Measurements from ENCODE around the gene MLC1.

MLC1 gene

GRCh38 chr22:50016308-50016987 lies 68.8 kb downstream of the MLC1 start:
- DNase-seq (ENCODE audit: low read depth) = no peak

DNA sequence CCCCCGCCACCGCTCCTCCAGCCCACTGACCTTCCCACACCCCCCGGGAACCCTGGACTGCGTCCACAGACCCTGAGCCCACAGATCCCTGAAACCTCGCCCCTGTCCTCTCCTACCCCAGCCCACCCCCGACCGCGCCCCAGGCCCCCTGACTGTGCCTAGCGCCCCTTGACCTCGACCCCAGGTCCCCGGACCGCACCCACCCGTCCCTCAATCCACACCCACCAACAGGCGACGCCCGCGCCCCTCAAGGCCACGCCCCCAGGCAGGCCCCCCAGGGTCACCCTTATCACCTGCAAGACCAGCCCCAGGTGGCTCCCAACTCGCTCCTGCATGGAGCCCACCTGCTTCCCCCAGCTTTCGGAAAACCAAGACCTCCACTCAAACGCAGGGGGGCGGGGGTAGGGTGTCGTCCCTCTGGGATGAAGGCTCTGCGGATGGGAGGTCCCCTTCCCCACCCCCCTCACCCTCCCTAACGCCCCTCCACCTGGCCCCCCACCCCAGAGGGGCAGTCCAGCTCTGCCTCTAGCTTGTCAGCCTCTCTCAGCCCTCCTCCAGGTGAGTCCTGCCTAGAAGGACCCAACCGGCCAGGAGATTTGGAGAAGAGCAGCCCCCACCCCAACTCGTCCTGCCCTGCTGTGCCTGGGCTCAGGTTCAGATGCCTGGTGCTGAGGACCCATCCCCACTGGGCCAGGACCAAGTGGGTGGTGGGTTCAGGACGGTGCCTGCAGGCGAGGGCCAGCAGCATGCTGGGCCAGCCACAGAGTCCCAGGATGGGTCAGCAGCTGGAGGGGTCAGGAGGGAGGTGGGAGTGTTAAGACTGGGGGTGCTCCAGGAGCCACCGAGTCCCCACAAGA lies 69.5 kb downstream of the MLC1 start:
- no peak for DNase-seq (ENCODE audit: low read depth)

DNA sequence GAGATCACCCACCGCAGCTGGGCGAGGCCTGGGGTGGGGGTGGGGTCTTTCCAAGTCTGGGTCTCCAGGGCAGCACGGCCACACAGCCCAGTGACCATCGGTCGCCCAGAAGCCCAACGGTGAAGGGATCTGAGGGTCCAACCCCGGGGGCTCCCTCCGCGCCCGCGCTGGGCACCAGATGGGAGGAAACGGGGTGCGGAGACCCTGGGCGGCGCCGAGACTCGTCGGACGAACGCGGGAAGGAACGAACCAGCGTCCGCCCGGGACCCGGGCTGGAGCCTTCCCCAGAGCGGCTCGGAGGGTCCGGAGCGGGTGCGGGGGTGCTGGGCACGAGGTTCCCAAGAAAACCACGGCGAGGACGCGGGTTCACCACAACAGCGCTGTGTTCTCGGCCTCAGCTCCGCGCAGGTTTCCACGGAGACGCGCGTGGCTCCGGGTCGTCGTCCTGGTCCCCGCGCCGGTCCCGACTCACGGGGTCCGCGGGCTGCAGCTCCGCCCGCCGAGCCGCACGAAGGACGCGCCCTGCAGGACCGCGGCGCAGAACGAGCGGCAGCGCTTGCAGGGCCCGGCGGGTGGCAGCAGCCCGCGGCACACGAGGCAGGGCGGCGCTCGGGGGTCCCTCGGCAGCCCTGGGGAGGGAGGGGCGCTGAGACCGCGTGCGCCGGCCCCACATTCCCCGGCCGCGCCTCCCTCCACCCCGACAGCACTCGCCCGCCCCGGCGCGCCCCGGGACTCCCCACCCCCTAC lies 70.4 kb downstream of the MLC1 start:
- no peak for DNase-seq (ENCODE audit: low read depth)

DNA sequence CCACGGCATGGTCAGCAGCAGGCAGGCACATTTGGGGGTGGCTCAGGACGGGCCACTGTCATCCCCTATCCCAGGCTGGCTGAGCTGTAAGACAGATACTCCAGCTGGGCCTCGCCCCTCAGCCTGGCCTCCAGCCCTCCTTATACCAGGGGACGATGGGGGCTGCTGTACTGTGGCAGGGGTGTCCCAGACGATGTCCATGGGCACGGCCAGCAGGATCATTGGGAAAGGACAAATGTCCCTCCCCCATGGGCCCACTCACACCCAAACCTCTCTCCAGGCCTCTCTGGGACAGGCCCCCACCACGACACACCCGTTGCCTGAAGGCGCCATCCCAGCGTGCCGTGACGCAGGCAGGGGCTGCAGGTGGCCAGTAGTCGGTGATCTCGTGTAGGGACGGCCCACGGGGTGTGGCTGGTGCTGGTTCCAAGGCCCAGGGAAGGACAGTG lies 71.1 kb downstream of the MLC1 start:
- DNase-seq (ENCODE audit: low read depth) = no peak

DNA sequence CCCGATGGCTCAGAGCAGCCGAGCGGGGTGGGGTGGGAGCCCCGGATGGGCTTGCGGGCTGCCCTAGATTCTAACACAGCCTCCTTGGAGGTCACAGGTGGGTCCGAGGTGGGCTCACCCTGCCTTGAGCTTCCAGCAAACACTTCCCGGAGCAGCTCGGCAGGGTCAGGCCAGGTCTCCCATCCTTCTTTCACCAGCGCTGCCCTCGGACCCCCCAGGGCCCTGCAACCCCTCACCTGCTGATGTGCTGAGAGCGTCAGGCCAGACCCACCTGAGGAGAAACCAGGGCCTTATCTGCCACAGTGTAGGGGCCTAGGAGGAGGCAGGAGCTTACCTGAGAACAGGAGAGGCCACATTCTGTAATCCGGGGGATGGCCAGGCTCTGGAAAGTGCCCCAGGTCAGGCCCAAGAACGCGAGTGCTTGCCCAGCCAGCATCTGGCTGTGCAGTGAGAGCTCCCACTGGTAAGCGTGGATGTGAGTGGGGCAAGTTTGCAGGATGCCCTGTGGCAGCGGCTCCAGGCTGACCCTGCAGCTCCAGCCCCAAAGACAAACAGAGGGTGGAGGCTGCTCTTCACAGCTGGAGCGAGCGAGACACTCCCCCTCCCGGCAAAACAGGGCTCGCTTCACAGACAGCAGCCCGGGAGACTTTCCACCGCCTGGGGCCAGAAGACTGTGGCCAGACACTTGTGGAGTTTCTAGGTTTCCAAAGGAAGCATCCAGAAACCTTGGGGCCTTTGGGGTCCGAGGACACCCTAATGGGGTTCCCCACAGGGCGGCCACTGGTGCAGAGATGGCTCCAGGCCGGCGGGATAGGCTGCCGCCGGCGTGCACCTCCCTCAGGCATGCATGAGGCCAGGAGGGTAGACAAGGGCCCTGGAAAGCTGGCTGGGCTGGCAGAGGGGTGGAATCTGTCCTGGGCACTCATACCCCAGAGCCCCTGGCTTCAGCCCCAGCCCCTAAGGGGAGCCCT lies 72.7 kb downstream of the MLC1 start, which contains the start of gene IL17REL:
IL17REL (minus strand) TSS at position 555 of the 971 bp plus-strand sequence; CDS start at position 436, 119 bp downstream.
- DNase-seq (ENCODE audit: low read depth) = no peak

DNA sequence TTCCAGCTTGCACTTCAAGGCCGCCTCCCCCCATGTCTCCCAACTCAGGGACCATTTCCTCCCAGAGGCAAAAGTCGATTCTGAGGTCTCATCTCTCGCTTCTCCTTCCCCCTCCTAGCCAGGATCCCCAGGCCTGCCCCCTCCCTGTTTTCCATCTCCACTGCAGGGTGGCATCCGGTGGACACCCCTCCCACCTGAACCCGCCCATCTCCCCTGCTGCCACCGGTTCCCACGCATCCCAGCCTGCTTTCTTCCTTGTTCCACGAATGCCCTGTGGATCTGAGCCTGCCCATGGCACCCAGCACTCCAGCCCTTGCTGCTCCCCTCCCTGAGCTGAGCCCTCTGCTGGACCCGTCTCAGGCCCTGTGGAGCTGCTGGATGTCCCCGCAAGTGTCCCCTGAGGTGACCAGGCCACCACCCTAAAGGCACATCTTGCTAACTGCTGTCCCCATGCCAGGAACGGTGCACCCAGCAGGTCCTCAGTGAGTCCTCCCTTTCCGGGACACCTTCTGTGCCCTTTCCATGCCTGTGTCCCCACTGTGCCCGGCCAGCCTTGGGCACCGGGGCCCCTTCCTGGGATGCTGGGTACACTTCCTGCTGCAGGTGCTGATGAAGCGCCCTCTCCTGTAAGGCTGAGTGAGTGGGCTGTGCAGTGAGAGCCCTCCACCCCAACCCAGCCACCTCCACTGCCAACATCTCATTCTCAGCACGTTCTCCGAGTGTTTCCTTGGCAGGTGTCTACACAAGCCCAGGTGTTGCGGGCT lies 73.6 kb downstream of the MLC1 start:
- DNase-seq (ENCODE audit: low read depth) = no peak

GRCh38 chr22:50010676-50011446 lies 74.4 kb downstream of the MLC1 start:
- DNase-seq (ENCODE audit: low read depth) = peak; percentile 19

- DNase-seq (ENCODE audit: low read depth) = no peak
These were observed 75.2 kb downstream of the MLC1 start for GRCh38 chr22:50009765-50010675.
